Ectodermal cell (in vitro differentiated cells): ENCODE data around the gene ACADSB.

Experiments
- H3K27ac ChIP-seq: 2 replicates; pipeline ENCODE4 v1.7.0; 2013; ENCODE audit warnings: mild to moderate bottlenecking, low read depth, low read length; ENCODE audit not compliant: insufficient read depth, poor library complexity, severe bottlenecking
- H3K27me3 ChIP-seq: 2 replicates; pipeline ENCODE4 v1.7.0; 2013; ENCODE audit warnings: mild to moderate bottlenecking, low read length; ENCODE audit not compliant: insufficient read depth, control insufficient read depth, poor library complexity, severe bottlenecking
- H3K36me3 ChIP-seq: one replicate; pipeline ENCODE4 v1.7.0; 2013; ENCODE audit warnings: low read length; ENCODE audit not compliant: control insufficient read depth, insufficient read depth
- H3K4me1 ChIP-seq: one replicate; pipeline ENCODE4 v1.7.0; 2013; ENCODE audit warnings: low read length; ENCODE audit not compliant: control insufficient read depth, insufficient read depth
- H3K4me3 ChIP-seq: 2 replicates; pipeline ENCODE4 v1.7.0; 2013; ENCODE audit warnings: low read depth, low read length, control low read depth; ENCODE audit not compliant: insufficient read depth
- H3K9me3 ChIP-seq: 2 replicates; pipeline ENCODE4 v1.7.0; 2013; ENCODE audit warnings: mild to moderate bottlenecking, low read length, moderate library complexity; ENCODE audit not compliant: control insufficient read depth
- WGBS, 2 experiments: methylation state at CpG; one replicate each; pipeline ENCODE4 v1.1.7; 2013; ENCODE audit warnings: missing lambda C conversion rate in 2 of 2; 5-methylcytosine and 5-hydroxymethylcytosine counted together

The ACADSB gene

GRCh38 chr10:123000155-123000554 lies 8.7 kb upstream of the ACADSB start:
- 90 to 95% methylated on average over 2 to 3 of the region's 3 CpGs for WGBS, 2 experiments
- no peaks in the 10 kb centered on the region for H3K27me3 ChIP-seq
- no peaks in the 10 kb centered on the region for H3K4me1 ChIP-seq
- H3K27ac ChIP-seq: no peak overlapping the region
- no peak overlapping the region for H3K4me3 ChIP-seq
- H3K36me3 ChIP-seq: no peaks in the 10 kb centered on the region
- no peaks in the 10 kb centered on the region for H3K9me3 ChIP-seq

- Histone ChIP-seq H3K4me3 (no peak overlapping the region), H3K36me3 (no peaks in the 10 kb centered on the region), H3K27me3 (no peaks in the 10 kb centered on the region), H3K9me3 (no peaks in the 10 kb centered on the region), H3K4me1 (no peaks in the 10 kb centered on the region), H3K27ac (no peak overlapping the region)
- WGBS, 2 experiments: 92 to 97% methylated on average over 2 of the region's 2 CpGs
Measured at GRCh38 chr10:123001370-123001769, 7.4 kb upstream of the ACADSB start.

- H3K36me3 ChIP-seq: no peaks in the 10 kb centered on the region
- H3K27me3 ChIP-seq: no peaks in the 10 kb centered on the region
- H3K4me3 ChIP-seq: no peak overlapping the region
- no peaks in the 10 kb centered on the region for H3K9me3 ChIP-seq
- 90 to 96% methylated on average over 2 of the region's 2 CpGs for WGBS, 2 experiments
- H3K4me1 ChIP-seq: peaks cover 10% of the 10 kb centered on the region
- no peak overlapping the region for H3K27ac ChIP-seq
Measured at GRCh38 chr10:123004298-123004697, 4.5 kb upstream of the ACADSB start.

GRCh38 chr10:123007558-123008354 lies 1.1 kb upstream of the ACADSB start:
- Histone ChIP-seq H3K9me3 (no peaks in the 10 kb centered on the region), H3K4me3 (peak overlapping the region; percentile 98), H3K4me1 (peaks cover 10% of the 10 kb centered on the region), H3K27ac (peak overlapping the region; percentile 82), H3K27me3 (peaks cover 17% of the 10 kb centered on the region), H3K36me3 (no peaks in the 10 kb centered on the region)
- 6 to 8% methylated on average over 30 of the region's 30 CpGs for WGBS, 2 experiments

GRCh38 chr10:123009105-123009820 lies 457 bp downstream of the ACADSB start:
- Histone ChIP-seq H3K4me3 (peak overlapping the region; percentile 98), H3K27me3 (peaks cover 17% of the 10 kb centered on the region), H3K4me1 (peaks cover 10% of the 10 kb centered on the region), H3K9me3 (no peaks in the 10 kb centered on the region), H3K27ac (no peak overlapping the region), H3K36me3 (no peaks in the 10 kb centered on the region)
- WGBS, 2 experiments: 2 to 3% methylated on average over 33 of the region's 34 CpGs

GRCh38 chr10:123011987-123012386 lies 3.2 kb downstream of the ACADSB start:
- Histone ChIP-seq H3K4me1 (peaks cover 9% of the 10 kb centered on the region), H3K4me3 (no peak overlapping the region), H3K27ac (no peak overlapping the region), H3K36me3 (no peaks in the 10 kb centered on the region), H3K27me3 (peaks cover 17% of the 10 kb centered on the region), H3K9me3 (no peaks in the 10 kb centered on the region)
- WGBS, 2 experiments: 93 to 95% methylated on average over 3 of the region's 3 CpGs

- no peaks in the 10 kb centered on the region for H3K36me3 ChIP-seq
- H3K4me1 ChIP-seq: no peaks in the 10 kb centered on the region
- no peaks in the 10 kb centered on the region for H3K9me3 ChIP-seq
- no peak overlapping the region for H3K4me3 ChIP-seq
- H3K27ac ChIP-seq: no peak overlapping the region
- H3K27me3 ChIP-seq: peaks cover 17% of the 10 kb centered on the region
- WGBS, 2 experiments: 91 to 93% methylated on average over 43 of the region's 43 CpGs
Measured at GRCh38 chr10:123013456-123014419, 4.9 kb downstream of the ACADSB start.

- no peak overlapping the region for H3K4me3 ChIP-seq
- H3K27ac ChIP-seq: no peak overlapping the region
- WGBS, 2 experiments: 93% methylated on average over 2 of the region's 2 CpGs
Measured at GRCh38 chr10:123014772-123015171, 6.0 kb downstream of the ACADSB start.

GRCh38 chr10:123016228-123016627 lies 7.4 kb downstream of the ACADSB start:
- no peaks in the 10 kb centered on the region for H3K9me3 ChIP-seq
- no peaks in the 10 kb centered on the region for H3K36me3 ChIP-seq
- WGBS, 2 experiments: 94 to 96% methylated on average over 4 of the region's 4 CpGs
- no peaks in the 10 kb centered on the region for H3K4me1 ChIP-seq
- H3K27ac ChIP-seq: no peak overlapping the region
- no peaks in the 10 kb centered on the region for H3K27me3 ChIP-seq
- H3K4me3 ChIP-seq: no peak overlapping the region

More at GRCh38 chr10:123014772-123015171, 6.0 kb downstream of the ACADSB start:
- Histone ChIP-seq H3K4me1 (no peaks in the 10 kb centered on the region), H3K36me3 (no peaks in the 10 kb centered on the region), H3K9me3 (no peaks in the 10 kb centered on the region), H3K27me3 (peaks cover 12% of the 10 kb centered on the region)
